Cerebellar cortex (tissue), 1 donor: ENCODE measurements around the gene TSC22D1.
"Not testable (repeated sequence)": the region's sequence is repeated elsewhere in the genome, so short reads cannot be mapped to it uniquely, and the experiment has no call there.

Source experiments
- DNase-seq: peaks from one replicate; pipeline ENCODE4 v3.0.0-alpha.2; 2015; ENCODE audit warnings: low spot score

TSC22D1 gene

DNA sequence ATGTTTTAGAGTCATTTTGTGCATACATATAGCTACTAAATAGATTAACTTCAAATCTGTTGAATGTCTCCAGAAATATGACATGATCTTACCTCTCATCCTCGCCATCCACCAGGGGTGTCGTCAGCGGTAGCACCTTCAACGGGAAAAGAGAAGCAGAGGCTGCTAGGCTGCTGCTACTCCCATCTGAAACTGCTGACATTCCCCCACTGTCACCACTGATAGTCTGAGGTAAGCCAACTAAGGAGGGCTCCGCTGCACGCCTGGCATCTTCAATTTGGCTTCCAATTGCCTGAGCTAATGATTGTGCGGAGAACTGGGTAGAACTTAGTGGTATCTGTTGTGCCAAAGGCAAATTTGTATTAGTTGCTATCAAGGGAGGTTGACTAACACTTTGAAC is 3.1 kb downstream of the TSC22D1 start:
- peak; percentile 56 for DNase-seq

DNA sequence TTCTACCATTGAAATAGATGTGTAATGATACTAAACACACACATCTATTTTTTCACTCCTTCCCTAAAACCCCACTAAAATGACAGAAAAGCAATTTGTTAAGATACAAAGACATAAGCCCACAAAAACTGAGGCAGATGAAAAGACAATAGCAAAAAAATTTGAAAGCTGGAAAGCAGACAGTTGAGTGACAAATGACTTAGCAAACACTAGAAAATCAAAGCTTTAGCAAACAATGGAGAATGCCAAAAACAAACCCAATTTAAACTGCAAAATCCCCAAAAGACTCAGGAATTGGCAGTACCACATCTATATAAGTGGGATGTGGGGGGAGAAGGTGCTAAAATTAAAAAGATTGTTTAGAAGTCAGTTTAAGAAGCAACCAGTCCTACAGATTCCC is 9.5 kb downstream of the TSC22D1 start:
- no peak for DNase-seq

DNA sequence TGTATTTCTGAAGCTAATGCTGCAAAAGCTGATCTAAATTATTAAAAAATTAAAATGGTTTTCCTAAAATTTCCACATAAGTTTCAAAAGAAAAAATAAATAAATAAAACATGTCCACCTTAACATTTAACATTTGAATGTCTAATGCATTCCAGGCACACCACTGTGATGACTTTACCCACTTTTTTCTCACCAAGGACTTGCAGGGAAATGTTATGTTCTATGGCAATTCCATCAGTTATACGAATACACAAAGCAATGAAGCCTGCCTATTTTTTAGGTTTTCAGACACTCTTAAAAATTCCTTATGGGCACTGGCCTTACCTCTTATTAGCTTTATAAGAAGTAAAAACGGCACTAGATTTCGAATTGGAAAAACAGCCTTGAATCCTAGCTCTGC is 10.2 kb downstream of the TSC22D1 start:
- no peak for DNase-seq

DNA sequence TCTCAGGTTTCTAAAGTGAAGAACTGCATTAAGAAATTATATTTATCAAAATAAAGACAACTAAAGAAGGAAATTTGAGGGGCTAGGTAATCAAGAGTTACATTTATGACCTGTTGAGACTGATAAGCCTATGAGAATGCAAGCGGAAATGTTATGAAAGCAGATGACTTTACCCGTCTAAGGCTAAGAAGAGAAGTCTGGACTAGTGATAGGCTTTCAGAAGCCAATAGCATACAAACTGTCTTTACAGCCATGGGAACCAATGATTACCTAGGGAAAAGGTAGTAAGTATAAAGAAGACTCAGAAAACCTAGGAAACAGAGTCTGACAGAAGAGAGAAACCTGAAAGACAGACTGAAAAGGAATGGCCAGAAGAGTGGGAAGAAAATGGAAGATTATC is 11.2 kb downstream of the TSC22D1 start:
- DNase-seq: no peak

DNA sequence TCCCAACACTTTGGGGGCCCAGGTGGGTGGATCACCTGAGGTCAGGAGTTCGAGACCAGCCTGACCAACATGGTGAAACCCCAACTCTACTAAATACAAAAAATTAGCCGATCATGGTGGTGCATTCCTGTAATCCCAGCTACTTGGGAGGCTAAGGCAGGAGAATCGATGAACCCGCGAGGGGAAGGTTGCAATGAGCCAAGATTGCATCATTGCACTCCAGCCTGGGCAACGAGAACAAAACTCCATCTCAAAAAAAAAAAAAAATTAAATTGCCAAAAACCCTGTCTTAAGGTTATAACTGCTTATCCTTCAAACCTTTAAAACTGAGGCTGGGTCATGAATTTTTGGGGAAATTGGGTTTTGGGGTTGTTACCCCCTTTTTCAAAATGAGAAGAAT is 13.3 kb downstream of the TSC22D1 start:
- not testable (repeated sequence) for DNase-seq

DNA sequence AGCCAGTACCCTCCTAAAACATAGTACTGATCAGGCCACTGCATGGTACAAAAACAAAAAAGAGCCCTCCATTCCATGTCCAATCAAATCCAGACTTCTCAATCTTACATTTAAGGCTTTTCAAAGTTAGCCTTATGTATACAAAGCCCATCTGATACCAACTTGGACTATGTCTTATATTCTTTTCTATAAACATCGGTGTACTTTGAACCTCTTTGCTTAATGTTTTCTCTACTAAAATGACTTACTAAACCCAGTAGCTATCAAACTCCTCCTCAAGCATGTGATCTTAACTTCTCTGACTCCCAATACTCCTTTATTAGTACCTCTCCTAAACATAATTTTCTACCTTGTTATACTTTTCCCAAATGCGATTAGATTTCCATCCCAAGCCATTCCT is 14.8 kb downstream of the TSC22D1 start:
- no peak for DNase-seq

DNA sequence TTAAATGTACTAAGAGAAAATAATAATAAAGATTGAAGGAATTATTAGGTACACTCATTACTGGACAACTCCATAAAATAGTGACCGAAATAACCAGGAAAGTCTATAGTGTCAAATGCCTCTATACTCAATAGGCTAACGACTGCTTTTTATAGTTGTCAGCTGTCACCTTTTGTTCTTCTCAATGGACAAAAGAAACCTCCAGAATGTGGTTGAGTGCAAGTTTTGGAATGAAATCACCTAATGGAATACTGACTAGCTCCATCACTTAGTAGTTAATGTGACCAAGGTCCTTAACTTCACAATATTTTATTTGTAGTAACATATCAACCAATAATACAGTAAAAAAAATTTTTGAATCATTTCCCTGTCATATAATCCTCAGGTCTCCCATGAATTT is 18.1 kb downstream of the TSC22D1 start:
- DNase-seq: no peak

DNA sequence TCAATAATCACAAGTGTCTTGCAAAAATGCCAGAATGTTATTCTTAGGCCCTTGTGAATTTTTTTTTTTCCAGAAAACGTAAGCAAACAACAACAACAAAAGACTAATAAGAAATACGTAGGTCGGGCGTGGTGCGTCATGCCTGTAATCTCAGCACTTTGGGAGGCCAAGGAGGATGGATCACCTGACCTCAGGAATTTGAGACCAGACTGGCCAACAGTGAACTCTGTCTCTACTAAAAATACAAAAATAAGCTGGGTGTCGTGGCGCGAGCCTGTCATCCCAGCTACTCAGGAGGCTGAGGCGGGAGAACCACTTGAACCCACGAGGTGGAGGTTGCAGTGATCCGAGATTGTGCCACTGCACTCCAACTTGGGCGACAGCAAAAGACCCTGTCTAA is 20.9 kb downstream of the TSC22D1 start:
- no peak for DNase-seq

DNA sequence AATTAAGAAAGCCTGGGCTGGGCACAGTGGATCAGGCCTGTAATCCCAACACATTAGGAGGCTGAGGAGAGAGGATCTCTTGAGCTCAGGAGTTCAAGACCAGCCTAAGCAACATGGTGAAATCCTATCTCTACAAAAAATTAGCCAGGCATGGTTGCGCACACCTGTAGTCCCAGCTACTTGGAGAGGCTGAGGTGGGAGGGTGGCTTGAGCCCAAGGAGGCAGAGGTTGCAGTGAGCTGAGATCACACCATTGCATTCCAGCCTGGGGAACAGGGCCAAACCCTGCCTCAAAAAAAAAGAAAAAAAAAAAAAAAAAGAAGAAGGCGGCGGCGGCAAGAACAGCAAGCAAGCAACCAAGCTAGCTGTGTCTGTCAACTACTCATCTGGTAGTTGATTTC is 26.7 kb downstream of the TSC22D1 start:
- no peak for DNase-seq

DNA sequence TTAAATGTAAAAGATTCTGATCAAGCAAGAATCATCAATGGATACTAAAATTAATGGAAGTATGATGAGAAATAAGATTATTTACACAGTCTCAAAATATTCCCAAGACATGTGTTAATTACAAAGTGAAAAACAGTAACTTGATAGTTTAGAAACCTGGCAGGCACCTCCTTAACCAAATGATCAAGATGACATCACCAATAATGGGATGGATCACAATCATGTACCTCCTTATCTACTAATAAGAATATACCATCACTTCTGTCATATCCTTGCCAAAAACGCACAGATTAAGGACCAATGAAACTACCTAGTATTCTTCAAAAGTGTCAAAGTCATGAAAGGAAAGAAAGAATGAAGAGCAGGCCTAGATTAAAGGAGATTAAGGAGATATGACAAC is 30.0 kb downstream of the TSC22D1 start:
- DNase-seq: no peak

DNA sequence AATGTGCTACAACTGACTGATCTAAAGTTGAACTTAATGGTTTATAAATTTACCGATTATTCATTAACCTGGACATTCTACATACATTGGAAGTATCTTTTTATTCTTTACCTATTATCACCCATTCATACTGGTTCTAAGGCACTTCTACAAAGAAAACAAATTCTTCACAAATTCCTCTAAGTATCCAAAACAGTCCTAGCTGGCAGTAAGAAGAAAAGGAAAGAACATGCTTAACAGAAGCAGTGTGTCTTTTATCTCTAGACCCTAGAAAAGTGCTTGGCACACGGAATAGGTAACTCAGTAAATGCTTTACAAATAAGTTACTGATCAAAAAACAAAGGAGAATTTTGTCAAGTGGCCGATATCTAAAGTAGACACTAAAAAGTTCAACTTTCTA is 32.8 kb downstream of the TSC22D1 start:
- no peak for DNase-seq

DNA sequence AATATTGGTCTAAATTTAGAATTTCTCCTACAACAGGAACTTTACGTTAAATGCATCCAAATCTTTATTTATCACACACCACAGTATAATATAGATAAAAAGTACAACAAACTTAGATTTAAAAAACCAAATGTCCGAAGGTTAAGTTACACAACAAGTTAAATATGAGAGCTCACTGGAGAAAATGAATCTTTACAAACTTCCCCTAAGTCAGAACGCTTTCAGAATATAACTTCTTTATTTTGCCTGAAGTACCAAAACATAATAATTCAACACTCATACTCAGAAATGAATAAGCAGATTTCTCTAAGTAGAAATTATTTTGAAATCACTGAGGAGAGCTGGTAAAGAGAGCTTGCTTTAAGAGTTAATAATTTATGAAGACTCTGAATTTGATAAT is 33.8 kb downstream of the TSC22D1 start:
- DNase-seq: no peak

DNA sequence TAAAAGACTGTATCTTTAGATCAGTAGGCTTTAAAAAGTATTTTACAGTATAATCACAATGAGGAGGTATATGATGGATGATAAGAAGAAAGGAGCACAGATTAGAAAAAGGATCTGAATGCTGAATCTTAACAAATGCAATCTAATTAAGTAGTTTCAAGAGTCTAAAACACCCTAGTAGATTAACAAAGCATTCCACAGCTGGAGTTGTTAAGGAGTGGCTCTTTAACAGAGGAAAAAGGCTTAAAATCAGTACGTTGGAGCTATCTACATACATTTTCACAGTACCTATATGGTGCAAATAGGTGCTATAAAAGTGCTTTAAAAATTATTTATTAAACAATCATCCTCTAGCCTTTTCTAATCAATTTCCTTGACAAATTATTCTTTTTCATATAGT is 34.5 kb downstream of the TSC22D1 start:
- DNase-seq: no peak

DNA sequence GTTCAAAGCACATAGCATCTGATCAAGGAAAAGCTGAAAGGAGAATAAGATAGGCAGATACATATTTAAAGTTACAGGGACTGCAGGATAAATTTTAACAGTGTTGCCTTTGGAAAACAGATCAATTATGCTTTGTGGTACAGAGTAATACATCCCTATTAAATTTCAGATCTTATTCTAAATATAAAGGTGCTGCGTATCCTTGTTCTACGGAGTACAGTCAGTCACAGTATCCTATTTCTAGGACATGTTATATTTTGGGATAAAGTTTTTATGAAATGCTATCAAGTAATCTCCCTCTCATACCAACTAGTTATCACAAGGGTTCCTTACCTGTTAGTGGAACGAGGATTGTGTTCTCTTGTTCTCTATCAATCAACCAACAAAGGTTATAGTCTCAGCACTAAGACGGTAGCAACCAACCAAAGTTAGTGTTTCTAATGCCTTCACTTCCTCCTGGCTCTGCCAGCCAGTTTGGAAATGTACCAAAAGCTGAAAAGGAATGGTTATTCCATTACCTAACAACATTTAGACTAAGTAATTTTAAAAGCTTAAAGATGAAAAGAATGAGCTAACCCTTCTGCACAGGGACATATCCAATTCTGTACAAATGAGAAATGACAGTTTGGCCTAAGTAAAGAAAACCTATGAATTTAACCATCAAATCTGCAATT is 35.2 kb downstream of the TSC22D1 start:
- DNase-seq: peak; percentile 14

DNA sequence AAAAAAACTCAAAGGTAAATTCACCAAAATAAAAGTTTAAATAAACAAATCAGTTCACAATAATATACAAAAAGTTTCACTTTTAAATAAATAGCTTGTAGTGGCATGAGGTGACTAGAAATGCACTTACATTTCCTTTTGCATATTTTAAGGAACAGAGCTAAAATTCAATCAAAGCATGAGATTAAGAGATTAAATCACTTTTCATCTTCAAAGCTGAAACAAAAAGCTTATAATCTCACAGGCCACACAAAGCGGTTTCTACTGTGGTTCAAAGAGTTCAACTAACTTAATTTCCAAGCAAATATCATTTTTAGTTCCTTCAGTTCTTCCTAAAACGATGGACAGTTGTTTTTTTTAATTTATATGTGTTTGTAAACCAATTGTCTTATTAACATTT is 38.9 kb downstream of the TSC22D1 start:
- DNase-seq: no peak

DNA sequence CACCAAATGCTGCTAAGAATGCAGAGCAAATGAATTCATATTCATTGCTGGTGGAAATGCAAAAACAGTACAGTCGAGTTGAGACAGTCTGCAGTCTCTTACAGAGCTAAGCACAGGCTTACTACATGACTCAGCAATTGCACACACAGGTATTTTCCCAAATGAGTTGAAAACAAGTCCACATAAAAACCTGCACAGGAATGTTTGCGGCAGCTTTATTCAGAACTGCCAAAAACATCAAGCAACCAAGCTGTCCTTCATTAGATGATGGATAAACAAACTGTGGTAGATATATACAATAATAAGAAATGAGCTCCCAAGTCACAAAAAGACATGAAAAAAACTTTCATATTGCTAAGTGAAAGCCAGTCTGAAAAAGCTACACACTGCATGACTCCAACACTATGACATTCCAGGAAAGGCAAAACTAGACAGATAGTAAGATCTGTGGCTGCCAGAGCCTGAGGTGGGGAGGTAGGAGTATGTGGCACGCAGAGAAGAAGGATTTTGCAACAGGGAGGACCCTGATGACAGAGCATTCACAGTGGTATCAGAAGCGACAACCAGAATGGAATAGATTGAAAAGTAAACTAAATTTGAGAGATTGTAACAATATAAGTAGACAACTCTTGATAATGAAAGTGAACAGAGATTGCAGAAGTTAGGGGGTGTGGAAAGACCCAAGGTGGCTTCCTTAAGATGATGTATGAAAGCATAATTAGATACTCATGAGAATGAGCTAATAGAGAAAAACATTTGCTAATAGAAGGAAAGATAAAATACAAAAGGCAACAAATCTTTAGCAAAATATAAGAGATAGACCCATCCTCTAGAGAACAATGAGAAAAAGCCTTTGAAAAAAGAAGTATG is 52.7 kb downstream of the TSC22D1 start:
- peak; percentile 15 for DNase-seq

DNA sequence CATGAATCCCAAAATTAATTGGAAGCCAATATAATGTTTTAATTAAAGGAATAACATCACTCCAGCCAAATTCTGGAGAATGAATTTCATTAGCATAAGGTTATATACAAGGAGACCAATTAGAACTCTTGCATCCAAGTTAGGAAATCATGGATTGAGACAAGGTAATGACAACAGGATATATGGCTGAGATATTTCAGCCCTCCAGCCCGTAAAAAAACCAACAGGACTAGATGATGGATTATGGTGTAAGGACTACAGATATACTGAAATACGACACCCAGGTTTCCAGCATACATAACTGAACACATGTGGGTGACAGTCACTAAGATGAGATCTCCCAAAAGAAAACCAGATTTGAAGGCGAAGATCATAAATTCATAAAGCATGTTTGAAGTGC is 56.5 kb downstream of the TSC22D1 start:
- no peak for DNase-seq

DNA sequence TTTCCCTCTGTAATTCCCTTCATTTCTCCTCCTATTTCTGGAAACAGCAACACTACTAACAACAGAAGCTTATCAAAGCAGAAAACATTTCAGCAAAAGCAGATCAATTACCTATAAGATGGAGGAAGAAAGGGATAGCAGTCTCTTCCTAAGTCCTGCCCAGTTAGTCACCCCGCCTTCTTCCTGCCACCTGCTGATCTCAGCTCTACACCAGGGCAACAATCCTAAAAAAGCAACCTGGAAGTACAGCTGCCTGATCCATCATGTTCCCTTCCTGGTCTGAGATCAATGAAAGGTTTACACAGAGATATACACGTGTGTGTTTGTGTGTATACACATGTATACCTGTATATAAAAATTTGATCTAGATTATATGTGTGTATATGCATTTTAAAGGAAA is 59.4 kb downstream of the TSC22D1 start:
- no peak for DNase-seq

DNA sequence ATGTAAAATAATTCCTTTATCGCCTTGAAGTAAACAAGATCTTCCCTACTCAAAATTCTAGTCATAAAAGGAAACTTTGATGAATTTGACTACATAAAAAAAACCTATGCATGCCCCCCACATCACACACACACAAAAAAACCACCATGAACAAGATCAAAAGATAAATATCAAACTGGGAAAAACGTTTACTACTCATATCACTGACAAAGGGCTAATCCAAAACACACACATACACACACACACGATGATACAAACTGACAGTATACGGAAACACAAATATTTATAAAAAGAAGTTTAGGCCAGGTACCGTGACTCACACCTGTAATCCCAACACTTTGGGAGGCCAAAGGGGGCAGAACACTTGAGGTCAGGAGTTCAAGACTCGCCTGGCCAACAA is 61.9 kb downstream of the TSC22D1 start:
- no peak for DNase-seq

DNA sequence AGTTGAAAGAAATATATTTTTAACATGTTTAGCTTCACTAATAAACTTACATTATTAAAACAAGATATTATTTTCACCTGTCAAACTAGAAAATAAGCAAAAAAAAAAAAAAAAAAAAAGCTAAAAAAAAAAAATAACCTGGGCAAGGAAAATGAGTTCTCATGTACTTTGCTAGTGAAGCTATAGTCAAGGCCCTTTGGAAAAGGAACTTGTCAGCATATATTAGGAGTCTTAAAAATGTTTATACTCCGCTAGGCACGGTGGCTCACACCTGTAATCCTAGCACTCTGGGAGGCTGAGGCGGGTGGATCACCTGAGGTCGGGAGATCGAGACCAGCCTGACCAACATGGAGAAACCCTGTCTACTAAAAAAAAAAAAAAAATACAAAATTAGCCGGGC is 66.3 kb downstream of the TSC22D1 start:
- DNase-seq: not testable (repeated sequence)

DNA sequence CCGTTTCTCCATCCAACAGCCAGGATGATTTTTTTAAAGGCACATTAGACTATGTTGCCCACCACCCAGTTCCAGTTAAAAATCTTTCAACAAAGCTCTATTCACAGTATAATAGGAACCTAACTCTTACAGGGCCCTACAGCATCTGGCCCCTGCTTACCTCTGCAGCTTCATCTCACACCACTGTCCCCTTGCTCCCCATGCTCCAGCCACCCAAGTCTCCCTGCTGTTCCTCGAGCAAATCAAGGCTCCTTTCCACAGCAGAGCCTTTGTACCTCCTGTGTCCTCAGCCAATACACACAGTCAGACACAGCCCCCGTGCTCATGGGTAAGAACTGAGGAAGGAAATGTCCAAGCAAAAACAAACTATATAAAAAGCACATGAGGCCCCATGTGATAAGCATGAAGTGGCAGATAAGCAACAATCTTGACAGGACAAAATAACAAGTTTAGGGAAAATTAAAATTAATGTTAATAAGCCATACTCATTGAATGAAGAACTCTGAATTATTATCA is 67.5 kb downstream of the TSC22D1 start:
- no peak for DNase-seq

DNA sequence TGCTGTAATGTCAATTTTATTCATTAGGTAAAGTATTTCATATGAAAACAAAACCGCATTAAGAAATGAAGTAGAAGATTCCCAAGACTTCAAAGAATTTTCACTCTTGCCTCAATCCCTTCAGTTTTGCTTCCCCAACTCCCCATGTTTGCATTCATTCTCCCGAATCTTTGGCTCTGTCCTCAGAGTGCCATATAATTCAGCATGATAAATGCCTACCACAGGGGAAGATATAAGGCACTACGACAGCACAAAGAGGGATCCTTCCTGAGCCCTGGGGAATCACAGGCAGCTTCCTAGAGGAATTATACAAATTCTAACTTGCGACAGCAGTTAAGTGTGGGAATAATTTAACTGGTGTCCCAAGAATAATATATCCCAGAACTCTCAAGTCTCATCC is 68.5 kb downstream of the TSC22D1 start:
- DNase-seq: no peak

DNA sequence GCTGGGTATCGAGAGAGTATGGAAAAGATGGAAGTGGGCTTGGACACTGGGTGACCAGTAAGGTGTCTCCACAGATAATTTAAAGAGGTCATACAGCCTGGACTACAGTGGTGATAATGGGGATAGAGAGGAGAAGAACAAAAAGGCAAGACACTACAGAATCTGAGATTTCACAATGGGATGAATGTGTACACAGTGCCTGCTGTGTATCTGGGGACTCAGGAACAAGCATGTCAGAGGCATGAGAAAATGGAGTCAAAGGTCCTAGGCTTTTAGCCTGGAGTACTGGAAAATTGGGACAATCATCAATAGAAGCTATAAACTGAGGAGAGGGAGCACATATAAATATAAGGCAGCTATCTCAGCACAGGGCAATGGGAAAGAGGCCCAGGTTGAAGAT is 69.4 kb downstream of the TSC22D1 start:
- no peak for DNase-seq

DNA sequence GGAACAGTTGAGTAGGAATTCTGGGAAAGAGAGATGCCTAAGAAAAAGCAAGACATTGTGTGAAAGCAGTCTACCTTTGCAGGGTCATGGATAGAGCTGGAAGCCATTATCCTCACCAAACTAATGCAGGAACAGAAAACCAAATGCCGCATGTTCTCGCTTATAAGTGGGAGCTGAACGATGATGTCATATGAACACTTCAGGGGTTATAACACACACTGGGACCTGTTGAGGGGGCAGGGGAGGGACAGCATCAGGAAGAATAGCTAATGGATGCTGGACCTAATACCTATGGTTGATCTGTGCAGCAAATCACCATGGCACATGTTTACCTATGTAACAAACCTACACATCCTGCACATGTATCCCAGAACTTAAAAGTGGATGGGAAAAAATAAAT is 69.9 kb downstream of the TSC22D1 start:
- no peak for DNase-seq
